ENCODE measurements around the gene NEXMIF.

DNA sequence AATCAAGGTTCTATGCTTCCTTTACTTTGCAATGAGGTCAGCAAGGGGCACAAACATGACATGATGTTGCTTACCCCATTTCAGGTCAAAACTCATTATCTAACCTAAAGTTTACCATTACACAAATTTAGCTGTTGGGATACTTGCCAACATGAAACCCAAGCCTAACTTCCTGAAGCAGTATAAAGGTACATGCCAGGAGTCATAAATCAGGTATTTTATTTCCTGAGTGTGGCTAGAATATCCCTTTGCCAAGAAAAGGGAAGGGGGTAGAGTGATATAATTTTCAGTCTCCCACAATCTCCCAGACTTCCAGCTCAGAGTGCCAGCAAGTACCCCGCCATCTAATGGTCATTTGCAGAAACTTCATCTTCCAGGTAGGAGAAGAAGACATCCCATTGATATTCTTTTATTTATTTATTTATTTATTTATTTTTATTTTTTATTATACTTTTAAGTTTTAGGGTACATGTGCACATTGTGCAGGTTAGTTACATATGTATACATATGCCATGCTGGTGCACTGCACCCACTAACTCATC is 136.6 kb downstream of the NEXMIF start:
- TF ChIP-seq ZSCAN32 (CRISPR knock-in tag; IDR thresholded peaks at IDR 0.05), result no peak
- no peak for TF ChIP-seq ZKSCAN3 (CRISPR knock-in tag; IDR thresholded peaks at IDR 0.05)
- TF ChIP-seq, protein P1, sequence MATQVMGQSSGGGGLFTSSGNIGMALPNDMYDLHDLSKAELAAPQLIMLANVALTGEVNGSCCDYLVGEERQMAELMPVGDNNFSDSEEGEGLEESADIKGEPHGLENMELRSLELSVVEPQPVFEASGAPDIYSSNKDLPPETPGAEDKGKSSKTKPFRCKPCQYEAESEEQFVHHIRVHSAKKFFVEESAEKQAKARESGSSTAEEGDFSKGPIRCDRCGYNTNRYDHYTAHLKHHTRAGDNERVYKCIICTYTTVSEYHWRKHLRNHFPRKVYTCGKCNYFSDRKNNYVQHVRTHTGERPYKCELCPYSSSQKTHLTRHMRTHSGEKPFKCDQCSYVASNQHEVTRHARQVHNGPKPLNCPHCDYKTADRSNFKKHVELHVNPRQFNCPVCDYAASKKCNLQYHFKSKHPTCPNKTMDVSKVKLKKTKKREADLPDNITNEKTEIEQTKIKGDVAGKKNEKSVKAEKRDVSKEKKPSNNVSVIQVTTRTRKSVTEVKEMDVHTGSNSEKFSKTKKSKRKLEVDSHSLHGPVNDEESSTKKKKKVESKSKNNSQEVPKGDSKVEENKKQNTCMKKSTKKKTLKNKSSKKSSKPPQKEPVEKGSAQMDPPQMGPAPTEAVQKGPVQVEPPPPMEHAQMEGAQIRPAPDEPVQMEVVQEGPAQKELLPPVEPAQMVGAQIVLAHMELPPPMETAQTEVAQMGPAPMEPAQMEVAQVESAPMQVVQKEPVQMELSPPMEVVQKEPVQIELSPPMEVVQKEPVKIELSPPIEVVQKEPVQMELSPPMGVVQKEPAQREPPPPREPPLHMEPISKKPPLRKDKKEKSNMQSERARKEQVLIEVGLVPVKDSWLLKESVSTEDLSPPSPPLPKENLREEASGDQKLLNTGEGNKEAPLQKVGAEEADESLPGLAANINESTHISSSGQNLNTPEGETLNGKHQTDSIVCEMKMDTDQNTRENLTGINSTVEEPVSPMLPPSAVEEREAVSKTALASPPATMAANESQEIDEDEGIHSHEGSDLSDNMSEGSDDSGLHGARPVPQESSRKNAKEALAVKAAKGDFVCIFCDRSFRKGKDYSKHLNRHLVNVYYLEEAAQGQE (IDR thresholded peaks at IDR 0.05; ENCODE audit: borderline replicate concordance), result no peak
- TF ChIP-seq, protein P1 (CRISPR knock-in tag; IDR thresholded peaks at IDR 0.05; ENCODE audit: low read depth), result no peak
- no peak for TF ChIP-seq MTA3 (IDR thresholded peaks at IDR 0.05; ENCODE audit: borderline replicate concordance)
- no peak for TF ChIP-seq TRIM24 (IDR thresholded peaks at IDR 0.05)
- TF ChIP-seq ATF7 (IDR thresholded peaks at IDR 0.05), result no peak
- no peak for TF ChIP-seq ZNF24 (IDR thresholded peaks at IDR 0.05)
- no peak for TF ChIP-seq ZSCAN29 (IDR thresholded peaks at IDR 0.05)
- TF ChIP-seq ZFP36 (IDR thresholded peaks at IDR 0.05; ENCODE audit: low read depth, low read length, partially characterized antibody), result no peak
- no peak for TF ChIP-seq TRIM28 (IDR thresholded peaks at IDR 0.05)
- TF ChIP-seq ZNF696 (CRISPR knock-in tag; conservative IDR thresholded peaks at IDR 0.05), result no peak
- TF ChIP-seq RAD51 (IDR thresholded peaks at IDR 0.05; ENCODE audit: borderline replicate concordance, low read depth), result no peak
- TF ChIP-seq, protein P2, sequence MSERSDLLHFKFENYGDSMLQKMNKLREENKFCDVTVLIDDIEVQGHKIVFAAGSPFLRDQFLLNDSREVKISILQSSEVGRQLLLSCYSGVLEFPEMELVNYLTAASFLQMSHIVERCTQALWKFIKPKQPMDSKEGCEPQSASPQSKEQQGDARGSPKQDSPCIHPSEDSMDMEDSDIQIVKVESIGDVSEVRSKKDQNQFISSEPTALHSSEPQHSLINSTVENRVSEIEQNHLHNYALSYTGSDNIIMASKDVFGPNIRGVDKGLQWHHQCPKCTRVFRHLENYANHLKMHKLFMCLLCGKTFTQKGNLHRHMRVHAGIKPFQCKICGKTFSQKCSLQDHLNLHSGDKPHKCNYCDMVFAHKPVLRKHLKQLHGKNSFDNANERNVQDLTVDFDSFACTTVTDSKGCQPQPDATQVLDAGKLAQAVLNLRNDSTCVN (CRISPR knock-in tag; IDR thresholded peaks at IDR 0.05), result no peak
- TF ChIP-seq, protein P3, sequence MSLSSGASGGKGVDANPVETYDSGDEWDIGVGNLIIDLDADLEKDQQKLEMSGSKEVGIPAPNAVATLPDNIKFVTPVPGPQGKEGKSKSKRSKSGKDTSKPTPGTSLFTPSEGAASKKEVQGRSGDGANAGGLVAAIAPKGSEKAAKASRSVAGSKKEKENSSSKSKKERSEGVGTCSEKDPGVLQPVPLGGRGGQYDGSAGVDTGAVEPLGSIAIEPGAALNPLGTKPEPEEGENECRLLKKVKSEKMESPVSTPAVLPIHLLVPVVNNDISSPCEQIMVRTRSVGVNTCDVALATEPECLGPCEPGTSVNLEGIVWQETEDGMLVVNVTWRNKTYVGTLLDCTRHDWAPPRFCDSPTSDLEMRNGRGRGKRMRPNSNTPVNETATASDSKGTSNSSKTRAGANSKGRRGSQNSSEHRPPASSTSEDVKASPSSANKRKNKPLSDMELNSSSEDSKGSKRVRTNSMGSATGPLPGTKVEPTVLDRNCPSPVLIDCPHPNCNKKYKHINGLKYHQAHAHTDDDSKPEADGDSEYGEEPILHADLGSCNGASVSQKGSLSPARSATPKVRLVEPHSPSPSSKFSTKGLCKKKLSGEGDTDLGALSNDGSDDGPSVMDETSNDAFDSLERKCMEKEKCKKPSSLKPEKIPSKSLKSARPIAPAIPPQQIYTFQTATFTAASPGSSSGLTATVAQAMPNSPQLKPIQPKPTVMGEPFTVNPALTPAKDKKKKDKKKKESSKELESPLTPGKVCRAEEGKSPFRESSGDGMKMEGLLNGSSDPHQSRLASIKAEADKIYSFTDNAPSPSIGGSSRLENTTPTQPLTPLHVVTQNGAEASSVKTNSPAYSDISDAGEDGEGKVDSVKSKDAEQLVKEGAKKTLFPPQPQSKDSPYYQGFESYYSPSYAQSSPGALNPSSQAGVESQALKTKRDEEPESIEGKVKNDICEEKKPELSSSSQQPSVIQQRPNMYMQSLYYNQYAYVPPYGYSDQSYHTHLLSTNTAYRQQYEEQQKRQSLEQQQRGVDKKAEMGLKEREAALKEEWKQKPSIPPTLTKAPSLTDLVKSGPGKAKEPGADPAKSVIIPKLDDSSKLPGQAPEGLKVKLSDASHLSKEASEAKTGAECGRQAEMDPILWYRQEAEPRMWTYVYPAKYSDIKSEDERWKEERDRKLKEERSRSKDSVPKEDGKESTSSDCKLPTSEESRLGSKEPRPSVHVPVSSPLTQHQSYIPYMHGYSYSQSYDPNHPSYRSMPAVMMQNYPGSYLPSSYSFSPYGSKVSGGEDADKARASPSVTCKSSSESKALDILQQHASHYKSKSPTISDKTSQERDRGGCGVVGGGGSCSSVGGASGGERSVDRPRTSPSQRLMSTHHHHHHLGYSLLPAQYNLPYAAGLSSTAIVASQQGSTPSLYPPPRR (CRISPR knock-in tag; IDR thresholded peaks at IDR 0.05; ENCODE audit: borderline replicate concordance), result no peak

Data from K562 (cell line).